Breast epithelium (tissue), 3 donors: ENCODE measurements around the gene WWTR1.

Source experiments
- CTCF ChIP-seq, 3 donors: fragments of 450-650 bp; IDR thresholded peaks; one replicate each; pipeline ENCODE4 v1.5.1; 2016 to 2017; ENCODE audit warnings: antibody characterized with exemption in 3 of 3, mild to moderate bottlenecking in 3 of 3, moderate library complexity in 3 of 3
- POLR2A ChIP-seq: fragments of 450-650 bp; IDR thresholded peaks from one replicate; pipeline ENCODE4 v1.6.1; 2016; ENCODE audit warnings: antibody characterized with exemption, mild to moderate bottlenecking, moderate library complexity

GRCh38 chr3:149516920-149517319 lies 140.9 kb downstream of the WWTR1 start:
- no peak for TF ChIP-seq CTCF (IDR thresholded peaks at IDR 0.05)
- no peak for TF ChIP-seq POLR2A
